Left hindlimb (tissue), 1 donor: ENCODE data around the gene P2RY2.
A peak's percentile ranks its signal among the peaks of the same experiment; 100 is the strongest.
"Not testable (repeated sequence)": the region's sequence is repeated elsewhere in the genome, so short reads cannot be mapped to it uniquely, and the experiment has no call there.

Experiments used
- DNase-seq: peaks from one replicate; pipeline ENCODE4 v3.0.0-alpha.2; 2018

The P2RY2 gene

GRCh38 chr11:73188301-73188700, 29.8 kb upstream of the P2RY2 start:
- no peak for DNase-seq

- peak; percentile 39 for DNase-seq
These were observed 28.8 kb upstream of the P2RY2 start for GRCh38 chr11:73189315-73189714.

- DNase-seq, result no peak
These were observed 28.1 kb upstream of the P2RY2 start for GRCh38 chr11:73189723-73190556.

GRCh38 chr11:73190557-73190885, 27.6 kb upstream of the P2RY2 start:
- DNase-seq, result no peak

DNA sequence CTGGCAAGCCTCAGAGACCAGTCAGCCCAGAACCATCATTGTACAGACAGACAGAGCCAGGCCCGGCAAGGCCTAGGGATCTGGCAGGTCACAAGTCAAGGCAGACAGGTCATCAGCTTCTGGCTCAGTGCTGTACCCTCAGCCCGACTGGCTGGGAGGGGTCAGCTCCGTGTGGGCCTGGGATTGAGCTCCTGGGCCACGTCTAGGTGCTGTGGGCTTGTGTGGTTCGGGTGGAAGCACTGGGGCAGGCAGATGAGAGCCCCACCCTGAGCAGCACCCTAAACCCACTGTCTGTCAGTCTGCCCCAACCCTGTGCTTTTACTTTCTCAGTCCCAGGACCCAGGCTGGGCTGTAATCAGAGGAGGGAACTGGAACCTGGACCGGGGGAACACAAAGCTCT, 26.9 kb upstream of the P2RY2 start:
- DNase-seq, result no peak

GRCh38 chr11:73192272-73192671, 25.8 kb upstream of the P2RY2 start:
- DNase-seq, result no peak

GRCh38 chr11:73193251-73194033, 24.6 kb upstream of the P2RY2 start:
- no peak for DNase-seq

GRCh38 chr11:73194034-73194507, 24.0 kb upstream of the P2RY2 start:
- no peak for DNase-seq

DNA sequence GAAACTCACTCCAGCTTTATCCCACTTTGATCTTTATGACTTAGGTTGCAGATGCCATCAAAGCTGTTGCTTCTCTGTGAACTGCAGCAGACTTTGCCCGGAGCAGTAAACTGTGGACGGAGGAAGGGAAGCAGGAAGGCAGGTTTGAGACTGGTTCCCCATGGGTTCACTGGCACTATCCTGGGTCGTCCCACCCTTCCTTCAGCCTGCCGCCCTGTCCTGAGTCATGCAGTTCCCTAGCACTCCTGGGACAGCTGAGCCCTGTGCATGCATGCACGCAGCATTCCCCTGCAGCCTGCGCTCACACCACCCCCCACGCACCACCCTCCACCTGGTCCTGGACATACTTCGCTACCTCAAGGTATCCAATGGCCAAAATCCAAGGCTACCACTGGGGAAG, 23.5 kb upstream of the P2RY2 start:
- no peak for DNase-seq

DNA sequence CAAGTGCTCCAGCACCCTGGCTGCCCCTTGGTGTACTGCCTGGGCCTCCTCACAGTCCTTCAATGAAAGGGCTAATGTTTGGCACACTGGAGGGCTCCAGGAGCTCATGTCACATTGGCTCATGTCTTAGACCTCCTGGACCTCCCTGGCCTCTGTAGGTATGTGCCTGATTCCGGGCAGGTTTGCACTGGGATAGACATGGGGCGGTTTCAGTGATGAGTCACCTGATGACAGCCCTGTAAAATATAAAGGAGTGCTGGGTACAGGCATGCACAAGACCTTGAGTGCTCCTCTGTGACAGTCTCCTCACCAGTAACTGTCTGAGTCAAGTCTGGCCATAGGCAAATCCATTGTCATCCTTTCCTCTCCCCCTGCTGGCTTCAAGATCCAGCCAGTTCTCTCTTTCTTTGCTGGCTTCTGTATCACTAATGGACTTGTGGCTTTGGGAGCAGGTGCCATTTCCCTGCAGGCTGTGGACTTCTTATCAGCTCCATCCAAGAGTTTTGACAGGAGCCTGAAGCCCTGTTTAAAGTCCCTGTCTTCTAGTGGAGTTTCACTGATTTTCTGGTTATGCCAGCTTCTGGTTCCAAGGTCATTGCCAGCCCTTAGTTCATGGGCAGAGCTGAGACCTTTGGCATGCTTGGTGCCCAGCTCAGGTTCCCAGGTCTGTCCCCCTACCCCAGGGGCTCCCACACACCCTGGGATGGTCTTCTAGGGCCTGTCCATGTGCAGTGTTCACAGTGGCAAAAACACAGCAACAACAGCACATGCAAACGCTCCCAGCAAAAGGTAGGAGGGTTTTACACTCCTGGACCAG, 22.7 kb upstream of the P2RY2 start:
- no peak for DNase-seq

DNA sequence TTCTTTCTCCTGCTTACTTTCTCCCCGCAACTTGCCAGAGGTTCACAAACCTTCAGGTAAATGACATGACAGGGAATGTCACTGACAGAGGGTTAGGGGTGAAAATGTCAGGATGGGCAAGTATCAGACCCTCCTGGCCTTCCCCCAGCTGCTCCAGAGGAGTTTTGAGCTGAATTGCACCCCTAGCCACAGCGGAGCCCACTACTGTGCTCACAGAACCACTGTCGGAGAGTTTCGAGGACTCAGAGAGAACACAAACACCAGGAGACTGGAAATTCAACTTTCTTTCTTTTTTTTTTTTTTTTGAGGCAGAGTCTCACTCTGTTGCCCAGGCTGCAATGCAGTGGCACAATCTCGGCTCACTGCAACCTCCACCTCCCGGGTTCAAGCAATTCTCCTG, 21.5 kb upstream of the P2RY2 start:
- no peak for DNase-seq

DNA sequence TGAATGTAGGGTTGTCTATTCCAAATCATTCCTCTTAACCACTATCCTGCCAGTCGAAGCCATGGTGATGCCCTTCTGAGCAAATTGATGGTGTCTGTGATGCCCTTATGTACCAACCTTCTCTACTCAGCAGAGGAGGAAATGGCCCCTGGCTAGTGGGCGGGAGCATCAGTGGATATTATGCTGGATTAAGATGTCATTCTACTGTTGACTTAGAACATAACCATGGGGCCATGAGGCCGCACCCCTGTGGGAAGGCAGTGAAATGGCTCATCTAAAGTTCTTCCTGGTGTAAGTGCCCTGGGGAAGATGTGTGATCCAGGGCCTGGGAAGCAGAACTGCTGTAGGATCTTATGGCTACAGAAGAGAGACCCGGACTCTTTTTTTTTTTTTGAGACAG, 20.7 kb upstream of the P2RY2 start:
- no peak for DNase-seq

DNA sequence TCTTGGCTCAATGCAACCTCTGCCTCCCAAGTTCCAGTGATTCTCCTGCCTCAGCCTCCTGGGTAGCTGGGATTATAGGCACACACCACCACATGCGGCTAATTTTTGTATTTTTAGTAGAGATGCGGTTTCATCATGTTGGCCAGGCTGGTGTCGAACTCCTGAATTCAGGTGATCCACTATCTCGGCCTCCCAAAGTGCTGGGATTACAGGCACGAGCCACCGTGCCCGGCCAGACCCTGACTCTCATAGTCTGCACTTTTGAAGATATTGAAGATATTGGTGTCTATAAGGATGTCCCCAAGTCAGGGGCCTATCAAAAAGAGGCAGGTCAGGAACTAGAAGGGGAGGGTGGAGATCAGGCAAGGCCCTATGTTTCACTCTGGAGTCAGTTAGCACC, 20.3 kb upstream of the P2RY2 start:
- DNase-seq, result not testable (repeated sequence)

GRCh38 chr11:73198677-73199076, 19.4 kb upstream of the P2RY2 start:
- DNase-seq, result no peak

DNA sequence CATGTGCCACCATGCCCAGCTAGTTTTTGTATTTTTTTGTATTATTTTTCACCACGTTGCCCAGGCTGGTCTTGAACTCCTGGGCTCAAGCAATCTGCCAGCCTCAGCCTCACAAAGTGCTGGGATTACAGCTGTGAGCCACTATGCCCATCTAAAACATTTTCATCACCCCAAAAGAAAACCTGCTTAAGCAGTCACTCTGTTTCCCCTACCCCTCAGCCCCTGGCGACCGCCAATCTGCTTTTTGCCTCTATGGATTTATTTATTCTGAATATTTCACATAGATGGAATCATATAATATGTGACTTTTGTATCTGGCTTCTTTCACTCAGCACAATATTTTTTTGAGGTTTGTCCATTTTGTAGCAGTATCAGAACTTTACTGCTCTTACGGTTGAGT, 18.6 kb upstream of the P2RY2 start:
- DNase-seq, result no peak

DNA sequence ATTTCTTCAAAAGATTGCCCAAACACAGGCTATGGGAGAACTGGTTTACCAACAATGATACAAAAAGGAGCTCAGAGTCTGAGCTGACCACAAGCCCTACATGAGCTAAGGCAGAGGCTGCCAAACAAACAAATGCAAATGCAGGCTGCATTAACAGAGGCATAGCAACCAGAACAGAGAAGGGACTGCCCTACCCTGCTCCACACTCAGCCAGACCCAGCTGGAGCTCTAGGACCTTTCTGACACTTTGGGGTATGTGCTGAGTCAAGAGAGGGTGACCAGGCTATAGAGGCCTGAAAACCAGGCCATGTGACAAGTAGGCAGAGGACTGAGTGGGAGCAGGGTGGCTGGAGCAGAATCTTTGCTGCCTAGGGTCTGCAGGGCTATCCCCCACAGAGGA, 17.8 kb upstream of the P2RY2 start:
- no peak for DNase-seq

DNA sequence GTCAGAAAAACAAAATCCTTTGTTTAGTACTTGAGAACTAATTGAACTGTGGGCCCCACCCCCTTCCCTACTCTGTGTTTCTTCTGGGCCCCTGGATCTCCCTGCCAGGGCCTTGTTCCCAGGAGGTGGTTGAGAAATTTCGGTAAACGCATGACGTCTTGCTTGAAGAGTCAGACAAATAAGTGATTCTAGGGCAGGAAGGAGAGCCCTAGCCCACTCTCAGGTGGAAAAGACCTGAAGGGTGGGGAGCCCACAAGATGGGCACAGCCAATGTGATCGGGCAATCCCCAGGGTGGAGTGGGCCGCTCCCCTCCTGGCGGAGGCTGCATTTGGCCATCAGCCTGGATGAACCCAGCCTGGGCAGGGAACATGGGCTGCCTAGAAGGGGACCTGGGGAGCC, 16.8 kb upstream of the P2RY2 start:
- DNase-seq, result no peak

DNA sequence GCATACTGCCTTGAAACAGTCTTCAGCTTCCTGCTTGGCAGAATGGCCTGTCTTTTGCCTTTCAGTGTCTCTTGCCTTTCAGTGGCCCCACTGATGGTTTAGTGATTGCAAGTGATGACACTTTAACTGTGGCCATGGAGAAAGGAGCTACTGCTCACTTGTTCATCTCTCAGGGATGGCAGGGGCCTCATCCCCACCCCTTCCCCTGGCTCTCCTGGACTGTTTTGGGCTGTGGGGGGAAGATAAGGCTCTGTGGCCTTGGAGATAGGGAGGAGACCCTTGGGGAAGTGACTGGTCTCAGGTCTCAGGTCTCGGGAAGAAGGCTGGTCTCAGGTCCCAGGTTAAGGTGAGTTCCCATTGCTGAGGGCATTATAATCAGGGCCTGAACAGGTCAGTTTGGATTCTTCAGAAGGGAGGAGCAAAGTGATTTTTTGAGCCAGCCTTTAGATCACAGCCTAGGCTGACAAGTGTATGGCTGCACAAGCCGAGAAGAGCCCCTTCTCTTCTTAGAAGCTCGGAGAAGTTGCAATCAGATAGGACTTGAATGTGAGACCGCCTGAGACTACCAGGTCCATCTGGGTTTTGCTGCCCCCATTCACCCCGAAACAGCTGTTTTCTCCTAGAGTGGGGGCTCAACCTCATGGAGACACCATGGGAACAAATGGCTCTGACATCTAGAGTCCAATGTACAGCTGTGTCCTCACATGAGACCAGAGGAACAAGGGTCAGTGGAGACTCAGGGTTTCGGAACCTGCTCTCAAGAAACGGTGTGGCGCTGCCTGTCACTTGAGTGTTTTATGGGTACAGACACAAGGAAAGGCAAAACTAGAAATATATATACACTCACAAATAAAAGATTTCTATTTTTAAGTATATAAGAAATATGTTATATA, 15.9 kb upstream of the P2RY2 start:
- no peak for DNase-seq

DNA sequence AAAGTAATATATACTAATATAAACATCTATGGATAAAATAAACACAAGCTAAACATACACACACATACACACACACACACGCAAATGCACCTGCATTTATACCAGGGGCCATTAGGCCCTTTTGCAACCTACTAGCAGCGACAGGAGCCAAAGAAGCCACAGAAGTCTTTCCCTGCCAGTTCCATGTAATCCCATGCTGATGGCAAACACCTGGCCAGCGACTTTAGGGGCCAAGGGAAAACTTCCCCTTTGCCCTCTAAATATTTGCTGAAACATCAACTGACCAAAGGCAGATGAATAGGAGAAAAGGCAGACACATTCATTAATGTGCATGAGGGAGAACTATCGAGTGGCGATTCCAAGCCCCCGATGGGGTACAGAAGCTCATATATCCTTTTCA, 14.8 kb upstream of the P2RY2 start:
- DNase-seq, result no peak

- no peak for DNase-seq
These were observed 14.3 kb upstream of the P2RY2 start for GRCh38 chr11:73203790-73204189.

- DNase-seq, result no peak
These were observed 13.4 kb upstream of the P2RY2 start for GRCh38 chr11:73204711-73205121.

- DNase-seq, result no peak
These were observed 12.3 kb upstream of the P2RY2 start for GRCh38 chr11:73205661-73206343.
